HepG2 (cell line): ENCODE measurements around the gene ASGR1. TPM values are rescaled to one million over a fixed set of nuclear protein-coding genes. Genes with fewer than 3 reads are reported as not detected.

Experiments used
- FIP1L1 ChIP-seq: fragments of 200-400 bp; formaldehyde crosslinking; IDR thresholded peaks from 2 replicates; pipeline ENCODE4 v1.6.1; 2018; ENCODE audit warnings: low read depth, mild to moderate bottlenecking, low read length, moderate library complexity, borderline replicate concordance; ENCODE audit not compliant: insufficient read depth
- GZF1 ChIP-seq: sonication (generic); formaldehyde crosslinking; IDR thresholded peaks from 2 replicates; pipeline ENCODE4 v1.5.1; 2020; ENCODE audit warnings: mild to moderate bottlenecking, missing genetic modification reagents
- HIVEP1 ChIP-seq: sonication (generic); formaldehyde crosslinking; IDR thresholded peaks from 2 replicates; pipeline ENCODE4 v1.4.0; 2020; ENCODE audit warnings: mild to moderate bottlenecking, missing genetic modification reagents
- KAT2B ChIP-seq: fragments of 150-350 bp; IDR thresholded peaks from 2 replicates; pipeline ENCODE4 v1.6.1; 2014; ENCODE audit warnings: low read depth, low read length, borderline replicate concordance
- MED13 ChIP-seq: sonication (generic); formaldehyde crosslinking; IDR thresholded peaks from 2 replicates; pipeline ENCODE4 v1.5.0; 2020; ENCODE audit warnings: missing genetic modification reagents
- PAF1 ChIP-seq: IDR thresholded peaks from 2 replicates; pipeline ENCODE4 v1.6.1; 2016; ENCODE audit warnings: missing genetic modification reagents, missing compliant biosample characterization
- POGZ ChIP-seq: sonication (generic); formaldehyde crosslinking; IDR thresholded peaks from 2 replicates; pipeline ENCODE4 v1.4.0; 2020; ENCODE audit warnings: mild to moderate bottlenecking, missing genetic modification reagents
- POLR2AphosphoS2 ChIP-seq: IDR thresholded peaks from 2 replicates; pipeline ENCODE4 v1.6.1; 2011; ENCODE audit warnings: low read depth, low read length, improper control_type of control experiment
- RARA ChIP-seq: IDR thresholded peaks from 2 replicates; pipeline ENCODE4 v1.6.1; 2016; ENCODE audit warnings: missing genetic modification reagents, missing compliant biosample characterization
- SPEN ChIP-seq: sonication (generic); formaldehyde crosslinking; IDR thresholded peaks from 2 replicates; pipeline ENCODE4 v1.5.1; 2020; ENCODE audit warnings: low read depth, mild to moderate bottlenecking, missing genetic modification reagents
- ZC3H13 ChIP-seq: sonication (generic); formaldehyde crosslinking; IDR thresholded peaks from 2 replicates; pipeline ENCODE4 v1.8.1; 2023; ENCODE audit warnings: mild to moderate bottlenecking, missing genetic modification reagents, moderate library complexity
- ZFP36 ChIP-seq: fragments of 150-350 bp; IDR thresholded peaks from 2 replicates; pipeline ENCODE4 v1.6.1; 2018; ENCODE audit warnings: borderline replicate concordance, low read length, low read depth; ENCODE audit not compliant: partially characterized antibody
- ZFP36L2 ChIP-seq: sonication (generic); formaldehyde crosslinking; IDR thresholded peaks from 2 replicates; pipeline ENCODE4 v1.4.0; 2020; ENCODE audit warnings: missing genetic modification reagents
- ZNF383 ChIP-seq: sonication (generic); formaldehyde crosslinking; IDR thresholded peaks from 2 replicates; pipeline ENCODE4 v1.4.0; 2020; ENCODE audit warnings: missing genetic modification reagents, mild to moderate bottlenecking, borderline replicate concordance
- ZNF7 ChIP-seq: IDR thresholded peaks from 2 replicates; pipeline ENCODE4 v1.6.1; 2016; ENCODE audit warnings: missing biosample characterization, missing genetic modification reagents
- ZNF703 ChIP-seq: sonication (generic); formaldehyde crosslinking; IDR thresholded peaks from 2 replicates; pipeline ENCODE4 v1.5.1; 2020; ENCODE audit warnings: missing genetic modification reagents, mild to moderate bottlenecking, moderate library complexity, borderline replicate concordance
- ZNF841 ChIP-seq: sonication (generic); formaldehyde crosslinking; IDR thresholded peaks from 2 replicates; pipeline ENCODE4 v1.8.1; 2023; ENCODE audit warnings: missing genetic modification reagents, borderline replicate concordance
- ZNF891 ChIP-seq: sonication (generic); formaldehyde crosslinking; IDR thresholded peaks from 2 replicates; pipeline ENCODE4 v1.5.0; 2020; ENCODE audit warnings: mild to moderate bottlenecking, missing genetic modification reagents
- polyA plus RNA-seq, 8 experiments: library from polyadenylated mRNA; depleted of rRNA in 3 of 8; stranded (reverse) in 7 of 8; unstranded in 1 of 8; fragments of >200 nt; fragmentation: Illumina TruSeq in 4 of 8; extraction: Trizol in 4 of 8; gene quantifications; 2 replicates each; pipeline versions ENCODE4 v1.2.1 to v1.2.3, GENCODE V29; 2011 to 2016; ENCODE audit warnings: low read depth in 4 of 8, missing spikeins in 1 of 8, mixed read lengths in 1 of 8; ENCODE audit not compliant: insufficient read depth in 1 of 8
- total RNA-seq, 5 experiments: library from RNA; depleted of rRNA; stranded (reverse); fragments of >200 nt; fragmentation: Illumina TruSeq; extraction: Trizol; gene quantifications; 2 replicates each; pipeline ENCODE4 v1.2.3, GENCODE V29; 2016; ENCODE audit warnings: low read depth in 1 of 5
- TF ChIP-seq, protein P1 (sequence below): sonication (generic); formaldehyde crosslinking; conservative IDR thresholded peaks from 2 replicates; pipeline ENCODE4 v1.5.0; 2020; ENCODE audit warnings: missing genetic modification reagents
- TF ChIP-seq, protein P2 (sequence below): sonication (generic); formaldehyde crosslinking; IDR thresholded peaks from 2 replicates; pipeline ENCODE4 v1.8.0; 2022; ENCODE audit warnings: mild to moderate bottlenecking, missing genetic modification reagents
- TF ChIP-seq, protein P3 (sequence below): IDR thresholded peaks from 2 replicates; pipeline ENCODE4 v1.6.1; 2016; ENCODE audit warnings: low read depth, missing genetic modification reagents, missing compliant biosample characterization
- TF ChIP-seq, protein P4 (sequence below): IDR thresholded peaks from 2 replicates; pipeline ENCODE4 v1.6.1; 2012; ENCODE audit warnings: inconsistent platforms

Gene ASGR1
- total and polyA plus RNA-seq, 2 of the 13 experiments (the other 11 are each of a cell fraction or from before 2014, with no cell fraction given) = 353 to 796 TPM

DNA sequence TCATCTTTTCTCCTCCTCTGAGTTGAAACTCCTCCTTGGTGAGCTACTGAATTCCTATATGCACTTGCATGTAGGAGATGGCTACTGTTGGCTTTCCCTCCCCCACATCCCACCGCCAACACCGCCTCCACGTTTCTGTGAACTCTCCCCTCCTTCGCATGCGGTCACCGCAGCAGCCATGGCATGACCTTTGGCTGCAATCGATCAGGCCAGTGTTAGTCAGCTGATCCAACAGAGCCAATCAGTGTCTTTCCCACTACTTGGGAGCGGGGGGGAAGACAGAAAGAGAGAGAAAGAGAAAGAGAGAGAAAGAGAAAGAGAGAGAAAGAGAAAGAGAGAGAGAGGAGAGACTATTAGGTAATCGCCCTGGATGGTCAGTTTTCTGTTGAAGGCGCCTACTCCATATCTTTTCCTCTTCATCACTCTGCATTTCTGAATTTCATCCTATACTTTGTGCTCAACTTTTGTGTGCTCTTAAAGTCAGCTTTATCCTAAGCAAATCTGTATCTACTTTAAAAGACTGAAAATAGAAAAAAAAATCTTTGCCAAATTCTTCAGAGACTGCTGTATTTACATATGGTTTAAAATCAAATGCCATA is 22.7 kb downstream of the ASGR1 start (continued):
- TF ChIP-seq, protein P1, sequence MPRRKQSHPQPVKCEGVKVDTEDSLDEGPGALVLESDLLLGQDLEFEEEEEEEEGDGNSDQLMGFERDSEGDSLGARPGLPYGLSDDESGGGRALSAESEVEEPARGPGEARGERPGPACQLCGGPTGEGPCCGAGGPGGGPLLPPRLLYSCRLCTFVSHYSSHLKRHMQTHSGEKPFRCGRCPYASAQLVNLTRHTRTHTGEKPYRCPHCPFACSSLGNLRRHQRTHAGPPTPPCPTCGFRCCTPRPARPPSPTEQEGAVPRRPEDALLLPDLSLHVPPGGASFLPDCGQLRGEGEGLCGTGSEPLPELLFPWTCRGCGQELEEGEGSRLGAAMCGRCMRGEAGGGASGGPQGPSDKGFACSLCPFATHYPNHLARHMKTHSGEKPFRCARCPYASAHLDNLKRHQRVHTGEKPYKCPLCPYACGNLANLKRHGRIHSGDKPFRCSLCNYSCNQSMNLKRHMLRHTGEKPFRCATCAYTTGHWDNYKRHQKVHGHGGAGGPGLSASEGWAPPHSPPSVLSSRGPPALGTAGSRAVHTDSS (CRISPR knock-in tag) = no peak
- no peak for TF ChIP-seq ZNF383
- TF ChIP-seq, protein P2, sequence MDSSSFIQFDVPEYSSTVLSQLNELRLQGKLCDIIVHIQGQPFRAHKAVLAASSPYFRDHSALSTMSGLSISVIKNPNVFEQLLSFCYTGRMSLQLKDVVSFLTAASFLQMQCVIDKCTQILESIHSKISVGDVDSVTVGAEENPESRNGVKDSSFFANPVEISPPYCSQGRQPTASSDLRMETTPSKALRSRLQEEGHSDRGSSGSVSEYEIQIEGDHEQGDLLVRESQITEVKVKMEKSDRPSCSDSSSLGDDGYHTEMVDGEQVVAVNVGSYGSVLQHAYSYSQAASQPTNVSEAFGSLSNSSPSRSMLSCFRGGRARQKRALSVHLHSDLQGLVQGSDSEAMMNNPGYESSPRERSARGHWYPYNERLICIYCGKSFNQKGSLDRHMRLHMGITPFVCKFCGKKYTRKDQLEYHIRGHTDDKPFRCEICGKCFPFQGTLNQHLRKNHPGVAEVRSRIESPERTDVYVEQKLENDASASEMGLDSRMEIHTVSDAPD (CRISPR knock-in tag) = peak; percentile 95
- TF ChIP-seq, protein P3, sequence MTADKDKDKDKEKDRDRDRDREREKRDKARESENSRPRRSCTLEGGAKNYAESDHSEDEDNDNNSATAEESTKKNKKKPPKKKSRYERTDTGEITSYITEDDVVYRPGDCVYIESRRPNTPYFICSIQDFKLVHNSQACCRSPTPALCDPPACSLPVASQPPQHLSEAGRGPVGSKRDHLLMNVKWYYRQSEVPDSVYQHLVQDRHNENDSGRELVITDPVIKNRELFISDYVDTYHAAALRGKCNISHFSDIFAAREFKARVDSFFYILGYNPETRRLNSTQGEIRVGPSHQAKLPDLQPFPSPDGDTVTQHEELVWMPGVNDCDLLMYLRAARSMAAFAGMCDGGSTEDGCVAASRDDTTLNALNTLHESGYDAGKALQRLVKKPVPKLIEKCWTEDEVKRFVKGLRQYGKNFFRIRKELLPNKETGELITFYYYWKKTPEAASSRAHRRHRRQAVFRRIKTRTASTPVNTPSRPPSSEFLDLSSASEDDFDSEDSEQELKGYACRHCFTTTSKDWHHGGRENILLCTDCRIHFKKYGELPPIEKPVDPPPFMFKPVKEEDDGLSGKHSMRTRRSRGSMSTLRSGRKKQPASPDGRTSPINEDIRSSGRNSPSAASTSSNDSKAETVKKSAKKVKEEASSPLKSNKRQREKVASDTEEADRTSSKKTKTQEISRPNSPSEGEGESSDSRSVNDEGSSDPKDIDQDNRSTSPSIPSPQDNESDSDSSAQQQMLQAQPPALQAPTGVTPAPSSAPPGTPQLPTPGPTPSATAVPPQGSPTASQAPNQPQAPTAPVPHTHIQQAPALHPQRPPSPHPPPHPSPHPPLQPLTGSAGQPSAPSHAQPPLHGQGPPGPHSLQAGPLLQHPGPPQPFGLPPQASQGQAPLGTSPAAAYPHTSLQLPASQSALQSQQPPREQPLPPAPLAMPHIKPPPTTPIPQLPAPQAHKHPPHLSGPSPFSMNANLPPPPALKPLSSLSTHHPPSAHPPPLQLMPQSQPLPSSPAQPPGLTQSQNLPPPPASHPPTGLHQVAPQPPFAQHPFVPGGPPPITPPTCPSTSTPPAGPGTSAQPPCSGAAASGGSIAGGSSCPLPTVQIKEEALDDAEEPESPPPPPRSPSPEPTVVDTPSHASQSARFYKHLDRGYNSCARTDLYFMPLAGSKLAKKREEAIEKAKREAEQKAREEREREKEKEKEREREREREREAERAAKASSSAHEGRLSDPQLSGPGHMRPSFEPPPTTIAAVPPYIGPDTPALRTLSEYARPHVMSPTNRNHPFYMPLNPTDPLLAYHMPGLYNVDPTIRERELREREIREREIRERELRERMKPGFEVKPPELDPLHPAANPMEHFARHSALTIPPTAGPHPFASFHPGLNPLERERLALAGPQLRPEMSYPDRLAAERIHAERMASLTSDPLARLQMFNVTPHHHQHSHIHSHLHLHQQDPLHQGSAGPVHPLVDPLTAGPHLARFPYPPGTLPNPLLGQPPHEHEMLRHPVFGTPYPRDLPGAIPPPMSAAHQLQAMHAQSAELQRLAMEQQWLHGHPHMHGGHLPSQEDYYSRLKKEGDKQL (CRISPR knock-in tag) = peak; percentile 57; the same call in 1 of the 2 replicates
- TF ChIP-seq FIP1L1 = no peak
- no peak; the same call in 1 of the 2 replicates for TF ChIP-seq ZNF703
- no peak for TF ChIP-seq ZFP36
- no peak for TF ChIP-seq ZNF7 (CRISPR knock-in tag)
- TF ChIP-seq ZC3H13 = peak; percentile 96
- no peak for TF ChIP-seq MED13
- TF ChIP-seq HIVEP1 (CRISPR knock-in tag) = peak; percentile 94
- TF ChIP-seq RARA (CRISPR knock-in tag) = peak; percentile 92
- TF ChIP-seq PAF1 (CRISPR knock-in tag) = no peak
- no peak for TF ChIP-seq POLR2AphosphoS2
- peak; percentile 99 for TF ChIP-seq POGZ
- TF ChIP-seq, protein P4, sequence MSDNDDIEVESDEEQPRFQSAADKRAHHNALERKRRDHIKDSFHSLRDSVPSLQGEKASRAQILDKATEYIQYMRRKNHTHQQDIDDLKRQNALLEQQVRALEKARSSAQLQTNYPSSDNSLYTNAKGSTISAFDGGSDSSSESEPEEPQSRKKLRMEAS = peak; percentile 100
- TF ChIP-seq ZFP36L2 (CRISPR knock-in tag) = no peak
- TF ChIP-seq ZNF891 (CRISPR knock-in tag) = peak; percentile 89; the same call in 1 of the 2 replicates
- TF ChIP-seq ZNF841 (CRISPR knock-in tag) = peak; percentile 89
- peak; percentile 65 for TF ChIP-seq KAT2B
- TF ChIP-seq SPEN (CRISPR knock-in tag) = peak; percentile 89
- TF ChIP-seq GZF1 (CRISPR knock-in tag) = peak; percentile 70; the same call in 1 of the 2 replicates
